HepG2 (cell line): Measurements from ENCODE around the gene LSM12. TPM values are rescaled to one million over a fixed set of nuclear protein-coding genes. Genes with fewer than 3 reads are reported as not detected.
A peak's percentile ranks its signal among the peaks of the same experiment; 100 is the strongest.

ENCODE experiments used
- EZH2 ChIP-seq: conservative IDR thresholded peaks from 2 replicates; pipeline ENCODE4 v1.6.1; 2012; ENCODE audit warnings: mild to moderate bottlenecking, low read depth, low read length, moderate library complexity
- GATA4 ChIP-seq: sonication (generic); IDR thresholded peaks from 2 replicates; pipeline ENCODE4 v1.6.1; 2016; ENCODE audit warnings: antibody characterized with exemption, low read depth, borderline replicate concordance
- ZNF569 ChIP-seq: sonication (generic); formaldehyde crosslinking; IDR thresholded peaks from 2 replicates; pipeline ENCODE4 v1.5.0; 2020; ENCODE audit warnings: mild to moderate bottlenecking, missing genetic modification reagents, moderate library complexity, borderline replicate concordance
- polyA plus RNA-seq, 8 experiments: library from polyadenylated mRNA; depleted of rRNA in 3 of 8; stranded (reverse) in 7 of 8; unstranded in 1 of 8; fragments of >200 nt; fragmentation: Illumina TruSeq in 4 of 8; extraction: Trizol in 4 of 8; gene quantifications; 2 replicates each; pipeline versions ENCODE4 v1.2.1 to v1.2.3, GENCODE V29; 2011 to 2016; ENCODE audit warnings: low read depth in 4 of 8, missing spikeins in 1 of 8, mixed read lengths in 1 of 8; ENCODE audit not compliant: insufficient read depth in 1 of 8
- total RNA-seq, 5 experiments: library from RNA; depleted of rRNA; stranded (reverse); fragments of >200 nt; fragmentation: Illumina TruSeq; extraction: Trizol; gene quantifications; 2 replicates each; pipeline ENCODE4 v1.2.3, GENCODE V29; 2016; ENCODE audit warnings: low read depth in 1 of 5
- TF ChIP-seq, protein P1 (sequence below): sonication (generic); formaldehyde crosslinking; IDR thresholded peaks from 2 replicates; pipeline ENCODE4 v1.5.0; 2020; ENCODE audit warnings: missing genetic modification reagents
- TF ChIP-seq, protein P2 (sequence below): sonication (generic); formaldehyde crosslinking; IDR thresholded peaks from 2 replicates; pipeline ENCODE4 v1.4.0; 2020; ENCODE audit warnings: missing genetic modification reagents
- TF ChIP-seq, protein P3 (sequence below): sonication (generic); formaldehyde crosslinking; IDR thresholded peaks from 2 replicates; pipeline ENCODE4 v1.5.0; 2020; ENCODE audit warnings: mild to moderate bottlenecking, missing genetic modification reagents, borderline replicate concordance
- TF ChIP-seq, protein P4 (sequence below): sonication (generic); formaldehyde crosslinking; conservative IDR thresholded peaks from 2 replicates; pipeline ENCODE4 v1.4.0; 2020; ENCODE audit warnings: mild to moderate bottlenecking, missing genetic modification reagents, moderate library complexity

LSM12 gene
- total and polyA plus RNA-seq, 2 of the 13 experiments (the other 11 are each of a cell fraction or from before 2014, with no cell fraction given): 52.8 to 55.7 TPM

DNA sequence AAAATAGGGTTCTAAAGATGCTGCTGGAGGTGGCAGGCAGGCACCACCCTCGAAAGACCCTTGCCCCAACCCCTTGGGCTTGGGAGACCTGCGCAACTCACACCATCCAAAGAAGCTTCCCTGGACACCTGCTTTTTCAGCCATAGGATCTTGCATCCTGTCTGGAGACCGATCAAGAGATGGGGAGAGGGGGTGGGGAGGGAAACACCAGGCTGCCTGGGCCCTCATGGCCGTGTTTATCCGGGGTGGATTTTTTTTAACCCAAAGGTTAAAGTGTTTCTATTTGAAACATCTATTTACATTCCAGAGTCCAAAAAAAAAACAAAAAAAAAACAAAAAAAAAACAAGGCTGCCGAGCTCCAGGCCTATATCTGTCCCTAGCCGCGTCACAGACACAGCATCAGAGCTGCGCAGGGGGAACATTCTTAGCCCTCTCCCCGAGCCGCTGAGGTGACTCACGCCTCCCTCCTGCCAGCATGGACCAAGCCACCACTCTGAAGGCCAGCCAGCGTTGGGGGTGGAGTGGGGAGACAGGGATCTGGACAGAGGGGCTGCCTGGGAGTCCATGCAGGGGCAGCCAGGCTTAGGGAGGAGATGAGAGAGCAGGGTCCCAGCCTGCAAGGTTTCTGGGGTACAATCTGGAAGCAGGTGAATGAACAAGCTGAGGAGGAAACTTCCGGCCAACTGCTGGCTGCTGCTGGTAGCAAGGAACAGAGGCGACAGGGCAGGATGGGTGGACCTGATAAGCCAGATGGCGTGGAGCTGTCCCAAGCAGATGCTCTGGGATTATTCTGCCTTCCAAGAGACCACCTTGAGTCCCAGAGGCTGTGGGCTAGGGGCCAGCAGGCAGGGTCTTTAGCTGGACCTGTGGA lies 42.2 kb upstream of the LSM12 start (continued):
- TF ChIP-seq, protein P1, sequence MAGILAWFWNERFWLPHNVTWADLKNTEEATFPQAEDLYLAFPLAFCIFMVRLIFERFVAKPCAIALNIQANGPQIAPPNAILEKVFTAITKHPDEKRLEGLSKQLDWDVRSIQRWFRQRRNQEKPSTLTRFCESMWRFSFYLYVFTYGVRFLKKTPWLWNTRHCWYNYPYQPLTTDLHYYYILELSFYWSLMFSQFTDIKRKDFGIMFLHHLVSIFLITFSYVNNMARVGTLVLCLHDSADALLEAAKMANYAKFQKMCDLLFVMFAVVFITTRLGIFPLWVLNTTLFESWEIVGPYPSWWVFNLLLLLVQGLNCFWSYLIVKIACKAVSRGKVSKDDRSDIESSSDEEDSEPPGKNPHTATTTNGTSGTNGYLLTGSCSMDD (CRISPR knock-in tag): no peak
- TF ChIP-seq EZH2 (no peak), ZNF569 (CRISPR knock-in tag) (no peak), GATA4 (no peak; the same call in 1 of the 2 replicates)
- TF ChIP-seq, protein P2, sequence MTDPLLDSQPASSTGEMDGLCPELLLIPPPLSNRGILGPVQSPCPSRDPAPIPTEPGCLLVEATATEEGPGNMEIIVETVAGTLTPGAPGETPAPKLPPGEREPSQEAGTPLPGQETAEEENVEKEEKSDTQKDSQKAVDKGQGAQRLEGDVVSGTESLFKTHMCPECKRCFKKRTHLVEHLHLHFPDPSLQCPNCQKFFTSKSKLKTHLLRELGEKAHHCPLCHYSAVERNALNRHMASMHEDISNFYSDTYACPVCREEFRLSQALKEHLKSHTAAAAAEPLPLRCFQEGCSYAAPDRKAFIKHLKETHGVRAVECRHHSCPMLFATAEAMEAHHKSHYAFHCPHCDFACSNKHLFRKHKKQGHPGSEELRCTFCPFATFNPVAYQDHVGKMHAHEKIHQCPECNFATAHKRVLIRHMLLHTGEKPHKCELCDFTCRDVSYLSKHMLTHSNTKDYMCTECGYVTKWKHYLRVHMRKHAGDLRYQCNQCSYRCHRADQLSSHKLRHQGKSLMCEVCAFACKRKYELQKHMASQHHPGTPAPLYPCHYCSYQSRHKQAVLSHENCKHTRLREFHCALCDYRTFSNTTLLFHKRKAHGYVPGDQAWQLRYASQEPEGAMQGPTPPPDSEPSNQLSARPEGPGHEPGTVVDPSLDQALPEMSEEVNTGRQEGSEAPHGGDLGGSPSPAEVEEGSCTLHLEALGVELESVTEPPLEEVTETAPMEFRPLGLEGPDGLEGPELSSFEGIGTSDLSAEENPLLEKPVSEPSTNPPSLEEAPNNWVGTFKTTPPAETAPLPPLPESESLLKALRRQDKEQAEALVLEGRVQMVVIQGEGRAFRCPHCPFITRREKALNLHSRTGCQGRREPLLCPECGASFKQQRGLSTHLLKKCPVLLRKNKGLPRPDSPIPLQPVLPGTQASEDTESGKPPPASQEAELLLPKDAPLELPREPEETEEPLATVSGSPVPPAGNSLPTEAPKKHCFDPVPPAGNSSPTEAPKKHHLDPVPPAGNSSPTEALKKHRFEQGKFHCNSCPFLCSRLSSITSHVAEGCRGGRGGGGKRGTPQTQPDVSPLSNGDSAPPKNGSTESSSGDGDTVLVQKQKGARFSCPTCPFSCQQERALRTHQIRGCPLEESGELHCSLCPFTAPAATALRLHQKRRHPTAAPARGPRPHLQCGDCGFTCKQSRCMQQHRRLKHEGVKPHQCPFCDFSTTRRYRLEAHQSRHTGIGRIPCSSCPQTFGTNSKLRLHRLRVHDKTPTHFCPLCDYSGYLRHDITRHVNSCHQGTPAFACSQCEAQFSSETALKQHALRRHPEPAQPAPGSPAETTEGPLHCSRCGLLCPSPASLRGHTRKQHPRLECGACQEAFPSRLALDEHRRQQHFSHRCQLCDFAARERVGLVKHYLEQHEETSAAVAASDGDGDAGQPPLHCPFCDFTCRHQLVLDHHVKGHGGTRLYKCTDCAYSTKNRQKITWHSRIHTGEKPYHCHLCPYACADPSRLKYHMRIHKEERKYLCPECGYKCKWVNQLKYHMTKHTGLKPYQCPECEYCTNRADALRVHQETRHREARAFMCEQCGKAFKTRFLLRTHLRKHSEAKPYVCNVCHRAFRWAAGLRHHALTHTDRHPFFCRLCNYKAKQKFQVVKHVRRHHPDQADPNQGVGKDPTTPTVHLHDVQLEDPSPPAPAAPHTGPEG: peak; percentile 43; the same call in 1 of the 2 replicates
- TF ChIP-seq, protein P3, sequence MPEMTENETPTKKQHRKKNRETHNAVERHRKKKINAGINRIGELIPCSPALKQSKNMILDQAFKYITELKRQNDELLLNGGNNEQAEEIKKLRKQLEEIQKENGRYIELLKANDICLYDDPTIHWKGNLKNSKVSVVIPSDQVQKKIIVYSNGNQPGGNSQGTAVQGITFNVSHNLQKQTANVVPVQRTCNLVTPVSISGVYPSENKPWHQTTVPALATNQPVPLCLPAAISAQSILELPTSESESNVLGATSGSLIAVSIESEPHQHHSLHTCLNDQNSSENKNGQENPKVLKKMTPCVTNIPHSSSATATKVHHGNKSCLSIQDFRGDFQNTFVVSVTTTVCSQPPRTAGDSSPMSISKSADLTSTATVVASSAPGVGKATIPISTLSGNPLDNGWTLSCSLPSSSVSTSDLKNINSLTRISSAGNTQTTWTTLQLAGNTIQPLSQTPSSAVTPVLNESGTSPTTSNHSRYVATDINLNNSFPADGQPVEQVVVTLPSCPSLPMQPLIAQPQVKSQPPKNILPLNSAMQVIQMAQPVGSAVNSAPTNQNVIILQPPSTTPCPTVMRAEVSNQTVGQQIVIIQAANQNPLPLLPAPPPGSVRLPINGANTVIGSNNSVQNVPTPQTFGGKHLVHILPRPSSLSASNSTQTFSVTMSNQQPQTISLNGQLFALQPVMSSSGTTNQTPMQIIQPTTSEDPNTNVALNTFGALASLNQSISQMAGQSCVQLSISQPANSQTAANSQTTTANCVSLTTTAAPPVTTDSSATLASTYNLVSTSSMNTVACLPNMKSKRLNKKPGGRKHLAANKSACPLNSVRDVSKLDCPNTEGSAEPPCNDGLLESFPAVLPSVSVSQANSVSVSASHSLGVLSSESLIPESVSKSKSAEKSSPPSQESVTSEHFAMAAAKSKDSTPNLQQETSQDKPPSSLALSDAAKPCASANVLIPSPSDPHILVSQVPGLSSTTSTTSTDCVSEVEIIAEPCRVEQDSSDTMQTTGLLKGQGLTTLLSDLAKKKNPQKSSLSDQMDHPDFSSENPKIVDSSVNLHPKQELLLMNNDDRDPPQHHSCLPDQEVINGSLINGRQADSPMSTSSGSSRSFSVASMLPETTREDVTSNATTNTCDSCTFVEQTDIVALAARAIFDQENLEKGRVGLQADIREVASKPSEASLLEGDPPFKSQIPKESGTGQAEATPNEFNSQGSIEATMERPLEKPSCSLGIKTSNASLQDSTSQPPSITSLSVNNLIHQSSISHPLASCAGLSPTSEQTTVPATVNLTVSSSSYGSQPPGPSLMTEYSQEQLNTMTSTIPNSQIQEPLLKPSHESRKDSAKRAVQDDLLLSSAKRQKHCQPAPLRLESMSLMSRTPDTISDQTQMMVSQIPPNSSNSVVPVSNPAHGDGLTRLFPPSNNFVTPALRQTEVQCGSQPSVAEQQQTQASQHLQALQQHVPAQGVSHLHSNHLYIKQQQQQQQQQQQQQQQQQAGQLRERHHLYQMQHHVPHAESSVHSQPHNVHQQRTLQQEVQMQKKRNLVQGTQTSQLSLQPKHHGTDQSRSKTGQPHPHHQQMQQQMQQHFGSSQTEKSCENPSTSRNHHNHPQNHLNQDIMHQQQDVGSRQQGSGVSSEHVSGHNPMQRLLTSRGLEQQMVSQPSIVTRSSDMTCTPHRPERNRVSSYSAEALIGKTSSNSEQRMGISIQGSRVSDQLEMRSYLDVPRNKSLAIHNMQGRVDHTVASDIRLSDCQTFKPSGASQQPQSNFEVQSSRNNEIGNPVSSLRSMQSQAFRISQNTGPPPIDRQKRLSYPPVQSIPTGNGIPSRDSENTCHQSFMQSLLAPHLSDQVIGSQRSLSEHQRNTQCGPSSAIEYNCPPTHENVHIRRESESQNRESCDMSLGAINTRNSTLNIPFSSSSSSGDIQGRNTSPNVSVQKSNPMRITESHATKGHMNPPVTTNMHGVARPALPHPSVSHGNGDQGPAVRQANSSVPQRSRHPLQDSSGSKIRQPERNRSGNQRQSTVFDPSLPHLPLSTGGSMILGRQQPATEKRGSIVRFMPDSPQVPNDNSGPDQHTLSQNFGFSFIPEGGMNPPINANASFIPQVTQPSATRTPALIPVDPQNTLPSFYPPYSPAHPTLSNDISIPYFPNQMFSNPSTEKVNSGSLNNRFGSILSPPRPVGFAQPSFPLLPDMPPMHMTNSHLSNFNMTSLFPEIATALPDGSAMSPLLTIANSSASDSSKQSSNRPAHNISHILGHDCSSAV: no peak
- TF ChIP-seq, protein P4, sequence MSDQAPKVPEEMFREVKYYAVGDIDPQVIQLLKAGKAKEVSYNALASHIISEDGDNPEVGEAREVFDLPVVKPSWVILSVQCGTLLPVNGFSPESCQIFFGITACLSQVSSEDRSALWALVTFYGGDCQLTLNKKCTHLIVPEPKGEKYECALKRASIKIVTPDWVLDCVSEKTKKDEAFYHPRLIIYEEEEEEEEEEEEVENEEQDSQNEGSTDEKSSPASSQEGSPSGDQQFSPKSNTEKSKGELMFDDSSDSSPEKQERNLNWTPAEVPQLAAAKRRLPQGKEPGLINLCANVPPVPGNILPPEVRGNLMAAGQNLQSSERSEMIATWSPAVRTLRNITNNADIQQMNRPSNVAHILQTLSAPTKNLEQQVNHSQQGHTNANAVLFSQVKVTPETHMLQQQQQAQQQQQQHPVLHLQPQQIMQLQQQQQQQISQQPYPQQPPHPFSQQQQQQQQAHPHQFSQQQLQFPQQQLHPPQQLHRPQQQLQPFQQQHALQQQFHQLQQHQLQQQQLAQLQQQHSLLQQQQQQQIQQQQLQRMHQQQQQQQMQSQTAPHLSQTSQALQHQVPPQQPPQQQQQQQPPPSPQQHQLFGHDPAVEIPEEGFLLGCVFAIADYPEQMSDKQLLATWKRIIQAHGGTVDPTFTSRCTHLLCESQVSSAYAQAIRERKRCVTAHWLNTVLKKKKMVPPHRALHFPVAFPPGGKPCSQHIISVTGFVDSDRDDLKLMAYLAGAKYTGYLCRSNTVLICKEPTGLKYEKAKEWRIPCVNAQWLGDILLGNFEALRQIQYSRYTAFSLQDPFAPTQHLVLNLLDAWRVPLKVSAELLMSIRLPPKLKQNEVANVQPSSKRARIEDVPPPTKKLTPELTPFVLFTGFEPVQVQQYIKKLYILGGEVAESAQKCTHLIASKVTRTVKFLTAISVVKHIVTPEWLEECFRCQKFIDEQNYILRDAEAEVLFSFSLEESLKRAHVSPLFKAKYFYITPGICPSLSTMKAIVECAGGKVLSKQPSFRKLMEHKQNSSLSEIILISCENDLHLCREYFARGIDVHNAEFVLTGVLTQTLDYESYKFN (CRISPR knock-in tag): peak; percentile 97
